ENCODE measurements around the gene CDKN2D.

DNA sequence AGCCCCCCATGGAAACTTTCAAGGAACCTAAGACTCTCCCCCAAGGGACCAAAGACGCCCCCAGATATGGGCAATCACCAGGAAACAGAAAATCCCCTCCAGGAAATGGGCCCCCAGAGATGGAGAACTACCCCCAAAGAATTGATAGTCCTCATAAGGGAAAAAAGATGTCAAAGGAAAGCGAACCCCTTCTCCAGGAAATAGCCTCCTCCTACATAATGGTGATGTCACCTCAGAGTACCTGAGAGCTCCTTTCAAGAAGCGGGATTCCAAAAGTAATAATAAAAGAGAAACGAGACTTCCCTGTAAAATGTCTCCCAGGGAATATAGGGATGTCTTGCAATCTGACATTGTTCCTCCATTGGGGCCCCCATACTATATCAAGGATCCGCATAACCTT, 1.1 kb downstream of the CDKN2D start:
- TF ChIP-seq, protein P1, sequence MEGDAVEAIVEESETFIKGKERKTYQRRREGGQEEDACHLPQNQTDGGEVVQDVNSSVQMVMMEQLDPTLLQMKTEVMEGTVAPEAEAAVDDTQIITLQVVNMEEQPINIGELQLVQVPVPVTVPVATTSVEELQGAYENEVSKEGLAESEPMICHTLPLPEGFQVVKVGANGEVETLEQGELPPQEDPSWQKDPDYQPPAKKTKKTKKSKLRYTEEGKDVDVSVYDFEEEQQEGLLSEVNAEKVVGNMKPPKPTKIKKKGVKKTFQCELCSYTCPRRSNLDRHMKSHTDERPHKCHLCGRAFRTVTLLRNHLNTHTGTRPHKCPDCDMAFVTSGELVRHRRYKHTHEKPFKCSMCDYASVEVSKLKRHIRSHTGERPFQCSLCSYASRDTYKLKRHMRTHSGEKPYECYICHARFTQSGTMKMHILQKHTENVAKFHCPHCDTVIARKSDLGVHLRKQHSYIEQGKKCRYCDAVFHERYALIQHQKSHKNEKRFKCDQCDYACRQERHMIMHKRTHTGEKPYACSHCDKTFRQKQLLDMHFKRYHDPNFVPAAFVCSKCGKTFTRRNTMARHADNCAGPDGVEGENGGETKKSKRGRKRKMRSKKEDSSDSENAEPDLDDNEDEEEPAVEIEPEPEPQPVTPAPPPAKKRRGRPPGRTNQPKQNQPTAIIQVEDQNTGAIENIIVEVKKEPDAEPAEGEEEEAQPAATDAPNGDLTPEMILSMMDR (IDR thresholded peaks at IDR 0.05 in 2 of 3, conservative IDR thresholded peaks at IDR 0.05 in 1 of 3; ENCODE audit: control insufficient read depth in 2 of 3, extremely low read depth in 1 of 3, insufficient read depth in 1 of 3, low read depth in 3 of 3, low read length in 3 of 3), result no peak
- TF ChIP-seq CHD1 (IDR thresholded peaks at IDR 0.05; ENCODE audit: low read depth, low read length), result no peak
- TF ChIP-seq, protein P2, sequence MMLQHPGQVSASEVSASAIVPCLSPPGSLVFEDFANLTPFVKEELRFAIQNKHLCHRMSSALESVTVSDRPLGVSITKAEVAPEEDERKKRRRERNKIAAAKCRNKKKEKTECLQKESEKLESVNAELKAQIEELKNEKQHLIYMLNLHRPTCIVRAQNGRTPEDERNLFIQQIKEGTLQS (IDR thresholded peaks at IDR 0.05; ENCODE audit: borderline replicate concordance, extremely low read depth, low read depth, low read length), result no peak
- TF ChIP-seq POLR2A (IDR thresholded peaks at IDR 0.05; ENCODE audit: low read depth, low read length), result no peak
- TF ChIP-seq BRCA1 (IDR thresholded peaks at IDR 0.05; ENCODE audit: low read depth, low read length), result no peak
- no peak for TF ChIP-seq TCF12 (IDR thresholded peaks at IDR 0.05; ENCODE audit: low read depth, low read length)

All from GM12878 (cell line).